DOHH2 (cell line): ENCODE measurements around the gene TMEM72.
A peak's percentile ranks its signal among the peaks of the same experiment; 100 is the strongest.

Source experiments
- H3F3A ChIP-seq: fragments of 200-600 bp; sonication (generic), shearing (Covaris generic); 2 replicates; pipeline ENCODE4 v1.6.0; 2016; ENCODE audit warnings: antibody characterized with exemption, mild to moderate bottlenecking; ENCODE audit not compliant: control insufficient read depth, insufficient read depth
- H3K27ac ChIP-seq: fragments of 200-600 bp; sonication (generic); 2 replicates; pipeline ENCODE4 v1.5.1; 2014; ENCODE audit warnings: low read depth, mild to moderate bottlenecking, low read length, moderate library complexity
- H3K27me3 ChIP-seq: fragments of 200-600 bp; sonication (generic); 2 replicates; pipeline ENCODE4 v1.6.1; 2014; ENCODE audit warnings: mild to moderate bottlenecking, low read length, mixed read lengths; ENCODE audit not compliant: control insufficient read depth
- H3K36me3 ChIP-seq: fragments of 200-600 bp; sonication (generic); 2 replicates; pipeline ENCODE4 v1.6.1; 2014; ENCODE audit warnings: mild to moderate bottlenecking, low read length, moderate library complexity, mixed read lengths; ENCODE audit not compliant: control insufficient read depth
- H3K4me1 ChIP-seq: fragments of 200-600 bp; sonication (generic); 2 replicates; pipeline ENCODE4 v1.6.1; 2014; ENCODE audit warnings: mild to moderate bottlenecking, low read length, mixed read lengths; ENCODE audit not compliant: control insufficient read depth
- H3K4me2 ChIP-seq: fragments of 200-600 bp; sonication (generic); 2 replicates; pipeline ENCODE4 v1.6.0; 2014; ENCODE audit warnings: mild to moderate bottlenecking, low read length, moderate library complexity
- H3K4me3 ChIP-seq: fragments of 200-600 bp; sonication (generic); 2 replicates; pipeline ENCODE4 v1.5.1; 2014; ENCODE audit warnings: mild to moderate bottlenecking, low read length, mixed read lengths
- H3K79me2 ChIP-seq: fragments of 200-600 bp; sonication (generic); 2 replicates; pipeline ENCODE4 v1.6.1; 2014; ENCODE audit warnings: mild to moderate bottlenecking, low read length, mixed read lengths; ENCODE audit not compliant: control insufficient read depth
- H3K9me2 ChIP-seq: fragments of 200-600 bp; sonication (generic); replicated peaks from 2 replicates; pipeline ENCODE4 v1.6.1; 2014; ENCODE audit warnings: mild to moderate bottlenecking, low read length, mixed read lengths; ENCODE audit not compliant: control insufficient read depth
- H3K9me3 ChIP-seq: fragments of 200-600 bp; sonication (generic); 2 replicates; pipeline ENCODE4 v1.6.1; 2014; ENCODE audit warnings: antibody characterized with exemption, low read length, mixed read lengths; ENCODE audit not compliant: control insufficient read depth, insufficient read depth
- H4K20me1 ChIP-seq: fragments of 200-600 bp; sonication (generic); 2 replicates; pipeline ENCODE4 v1.6.0; 2014; ENCODE audit warnings: low read depth, mild to moderate bottlenecking, antibody characterized with exemption, low read length, moderate library complexity; ENCODE audit not compliant: control insufficient read depth, insufficient read depth
- EZH2phosphoT487 ChIP-seq: fragments of 200-600 bp; sonication (generic); IDR thresholded peaks from 2 replicates; pipeline ENCODE4 v1.6.1; 2017; ENCODE audit warnings: borderline replicate concordance, mild to moderate bottlenecking, antibody characterized with exemption, low read length, moderate library complexity, mixed read lengths
- TF ChIP-seq, protein P1 (sequence below): fragments of 200-600 bp; sonication (generic); IDR thresholded peaks from one replicate; pipeline ENCODE4 v1.5.1; 2014; ENCODE audit warnings: antibody characterized with exemption, mild to moderate bottlenecking, low read depth, low read length; ENCODE audit not compliant: poor library complexity, severe bottlenecking

The TMEM72 gene

DNA sequence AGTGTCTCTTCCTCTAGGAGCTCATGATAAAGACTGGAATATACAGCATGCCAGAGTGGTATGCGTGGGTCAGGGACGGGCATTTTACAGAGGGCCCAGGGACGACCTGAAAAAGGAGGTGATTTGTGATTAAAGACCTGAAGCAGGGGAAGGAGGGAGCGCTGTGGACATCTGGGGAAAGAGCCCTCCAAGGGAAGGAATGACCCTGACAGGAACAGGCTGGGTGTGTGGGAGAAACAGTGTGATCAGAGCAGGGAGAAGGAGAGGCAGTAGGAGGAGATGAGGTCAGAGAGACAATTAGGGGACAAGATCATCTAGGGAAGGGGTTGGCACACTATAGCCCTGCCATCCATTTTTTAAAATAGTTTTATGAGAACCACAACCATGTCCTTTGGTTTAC is 45.1 kb downstream of the TMEM72 start:
- no peaks in the 10 kb centered on the region for H3K9me3 ChIP-seq
- H4K20me1 ChIP-seq, result no peaks in the 10 kb centered on the region
- no peak overlapping the region for H3K27ac ChIP-seq
- peaks cover 10% of the 10 kb centered on the region for H3K79me2 ChIP-seq
- no peak for TF ChIP-seq EZH2phosphoT487
- TF ChIP-seq, protein P1, sequence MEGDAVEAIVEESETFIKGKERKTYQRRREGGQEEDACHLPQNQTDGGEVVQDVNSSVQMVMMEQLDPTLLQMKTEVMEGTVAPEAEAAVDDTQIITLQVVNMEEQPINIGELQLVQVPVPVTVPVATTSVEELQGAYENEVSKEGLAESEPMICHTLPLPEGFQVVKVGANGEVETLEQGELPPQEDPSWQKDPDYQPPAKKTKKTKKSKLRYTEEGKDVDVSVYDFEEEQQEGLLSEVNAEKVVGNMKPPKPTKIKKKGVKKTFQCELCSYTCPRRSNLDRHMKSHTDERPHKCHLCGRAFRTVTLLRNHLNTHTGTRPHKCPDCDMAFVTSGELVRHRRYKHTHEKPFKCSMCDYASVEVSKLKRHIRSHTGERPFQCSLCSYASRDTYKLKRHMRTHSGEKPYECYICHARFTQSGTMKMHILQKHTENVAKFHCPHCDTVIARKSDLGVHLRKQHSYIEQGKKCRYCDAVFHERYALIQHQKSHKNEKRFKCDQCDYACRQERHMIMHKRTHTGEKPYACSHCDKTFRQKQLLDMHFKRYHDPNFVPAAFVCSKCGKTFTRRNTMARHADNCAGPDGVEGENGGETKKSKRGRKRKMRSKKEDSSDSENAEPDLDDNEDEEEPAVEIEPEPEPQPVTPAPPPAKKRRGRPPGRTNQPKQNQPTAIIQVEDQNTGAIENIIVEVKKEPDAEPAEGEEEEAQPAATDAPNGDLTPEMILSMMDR, result no peak
- no peak overlapping the region for H3K4me3 ChIP-seq
- H3K27me3 ChIP-seq, result no peaks in the 10 kb centered on the region
- 0 out of 2 replicates have a peak, but pooled peaks cover 5% of the 10 kb centered on the region for H3F3A ChIP-seq
- peaks cover 26% of the 10 kb centered on the region for H3K4me1 ChIP-seq
- H3K9me2 ChIP-seq, result no peaks in the 10 kb centered on the region
- no peak overlapping the region for H3K4me2 ChIP-seq
- no peaks in the 10 kb centered on the region for H3K36me3 ChIP-seq

DNA sequence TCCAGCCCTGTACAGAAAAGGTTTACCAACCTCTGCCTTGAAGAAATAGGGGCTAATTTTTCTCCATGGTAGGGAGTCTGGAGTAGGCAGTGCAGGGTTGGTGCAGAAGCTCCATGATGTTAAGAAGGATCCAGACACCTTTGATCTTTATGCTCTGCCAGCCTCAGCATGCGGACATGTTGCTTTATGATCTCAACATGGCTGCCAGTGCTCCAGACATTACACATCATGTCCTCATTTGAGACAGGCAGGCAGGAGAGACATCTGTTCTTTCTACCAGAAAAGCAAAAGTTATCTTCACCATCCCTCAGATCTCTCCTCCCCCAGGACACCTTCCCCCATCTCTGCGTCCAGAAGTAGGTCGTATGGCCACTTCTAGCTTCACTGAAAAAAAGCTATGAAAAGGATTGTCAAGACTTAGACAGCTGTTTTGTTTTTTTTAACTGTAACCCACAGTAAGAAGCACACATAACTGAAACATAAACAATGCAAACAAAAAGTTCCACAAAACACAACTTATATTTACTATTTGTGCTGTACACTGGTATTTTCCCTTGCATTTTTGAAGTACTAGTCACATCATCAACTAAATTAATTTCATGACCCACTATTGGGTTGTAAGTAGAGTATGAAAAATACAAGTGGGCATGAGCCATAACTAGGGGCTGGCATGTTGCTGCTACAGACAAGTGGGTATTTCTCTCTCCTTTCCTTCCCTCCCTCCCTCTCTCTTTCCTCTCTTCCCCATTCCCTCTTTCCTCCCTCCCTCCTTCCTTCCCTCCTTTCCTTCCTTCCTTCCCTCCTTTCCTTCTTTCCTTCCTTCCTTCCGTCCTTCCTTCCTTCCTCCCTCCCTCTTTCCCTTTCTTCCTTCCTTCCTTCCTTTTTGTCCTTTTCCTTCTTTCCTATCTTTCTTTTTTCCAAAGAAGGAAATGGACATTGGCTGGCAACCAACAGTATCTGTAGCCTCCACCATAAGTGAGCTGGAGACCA is 45.9 kb downstream of the TMEM72 start:
- Histone ChIP-seq H3K4me1 (peaks cover 33% of the 10 kb centered on the region), H3K27ac (no peak overlapping the region), H3K79me2 (peaks cover 10% of the 10 kb centered on the region), H3K4me2 (no peak overlapping the region), H3K9me3 (no peaks in the 10 kb centered on the region), H3F3A (0 out of 2 replicates have a peak, but pooled peaks cover 5% of the 10 kb centered on the region), H3K27me3 (no peaks in the 10 kb centered on the region), H3K36me3 (no peaks in the 10 kb centered on the region), H4K20me1 (no peaks in the 10 kb centered on the region), H3K9me2 (no peaks in the 10 kb centered on the region), H3K4me3 (no peak overlapping the region)
- TF ChIP-seq EZH2phosphoT487, result no peak
- TF ChIP-seq, protein P1, result no peak

DNA sequence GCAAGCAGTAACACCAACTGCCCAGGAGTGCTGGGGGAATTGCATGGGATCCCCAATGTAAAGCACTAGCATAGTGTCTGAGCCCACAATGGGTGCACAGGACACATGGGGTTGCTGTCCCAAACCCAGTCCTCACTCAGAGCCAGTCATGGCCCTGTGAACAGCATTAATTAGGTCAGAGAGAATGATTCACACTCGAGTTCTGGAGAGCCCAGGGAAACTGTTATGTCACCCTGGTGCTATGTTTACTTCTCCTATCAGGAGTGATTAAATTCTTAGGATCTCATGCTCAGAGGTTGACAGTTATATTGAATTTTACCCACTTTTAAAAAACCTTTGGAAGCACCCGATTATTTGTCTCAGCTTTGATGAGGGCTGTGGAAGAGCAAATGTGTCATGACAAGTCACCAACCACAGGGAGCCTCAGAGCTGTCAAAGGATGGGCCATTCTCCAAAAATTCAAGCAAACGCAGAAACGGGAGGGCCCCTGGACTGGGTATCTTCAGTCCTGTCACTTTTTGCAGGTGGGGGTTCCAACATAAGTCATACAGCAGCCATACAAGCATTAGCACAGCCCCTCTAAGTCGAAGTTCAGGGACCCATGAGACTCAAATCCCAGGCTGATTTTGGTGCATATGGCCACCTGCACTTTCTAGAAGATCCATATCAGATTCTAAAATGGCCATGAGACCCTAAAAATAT is 47.2 kb downstream of the TMEM72 start:
- Histone ChIP-seq H3K27me3 (no peaks in the 10 kb centered on the region), H3K4me3 (peak overlapping the region; percentile 95), H3K9me2 (no peaks in the 10 kb centered on the region), H3K27ac (no peak overlapping the region), H3F3A (0 out of 2 replicates have a peak, but pooled peaks cover 5% of the 10 kb centered on the region), H3K9me3 (no peaks in the 10 kb centered on the region), H3K36me3 (no peaks in the 10 kb centered on the region), H3K4me2 (peak overlapping the region; percentile 81), H4K20me1 (no peaks in the 10 kb centered on the region), H3K79me2 (peaks cover 10% of the 10 kb centered on the region), H3K4me1 (peaks cover 41% of the 10 kb centered on the region)
- TF ChIP-seq, protein P1, result no peak
- TF ChIP-seq EZH2phosphoT487, result no peak
